Stimulated activated CD4-positive, alpha-beta T cell treated with anti-CD3 and anti-CD28 coated beads, Interleukin-12 subunit alpha, Interleukin-12 subunit beta, amount 100 ng/mL, for 48 hours (primary cell): ENCODE data around the gene DOCK9.
"Not testable (repeated sequence)": the region's sequence is repeated elsewhere in the genome, so short reads cannot be mapped to it uniquely, and the experiment has no call there.

Experiments used
- DNase-seq, 3 donors: peaks; one replicate each; pipeline ENCODE4 v3.0.0-alpha.2; 2020; ENCODE audit warnings: low read depth in 2 of 3, low spot score in 1 of 3

Gene DOCK9

DNA sequence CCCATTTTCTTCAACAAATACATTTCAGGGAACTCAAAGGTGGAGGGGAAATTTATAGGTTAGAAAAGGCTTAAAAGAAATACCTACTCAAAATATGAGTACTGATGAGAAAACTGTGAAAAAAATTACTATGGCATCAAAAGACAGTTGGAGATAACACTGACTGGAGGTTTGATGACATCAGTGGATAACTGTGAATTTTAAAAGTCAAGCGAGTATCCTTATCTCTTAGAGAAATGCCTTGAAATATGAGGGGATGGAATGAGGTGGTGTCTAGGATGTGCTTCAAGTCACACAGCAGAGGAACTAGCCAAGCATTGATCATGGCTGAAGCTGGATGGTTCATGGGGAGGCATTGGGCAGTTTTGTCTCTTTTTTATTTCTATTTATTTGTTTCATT is 198.2 kb downstream of the DOCK9 start:
- no peak for DNase-seq

DNA sequence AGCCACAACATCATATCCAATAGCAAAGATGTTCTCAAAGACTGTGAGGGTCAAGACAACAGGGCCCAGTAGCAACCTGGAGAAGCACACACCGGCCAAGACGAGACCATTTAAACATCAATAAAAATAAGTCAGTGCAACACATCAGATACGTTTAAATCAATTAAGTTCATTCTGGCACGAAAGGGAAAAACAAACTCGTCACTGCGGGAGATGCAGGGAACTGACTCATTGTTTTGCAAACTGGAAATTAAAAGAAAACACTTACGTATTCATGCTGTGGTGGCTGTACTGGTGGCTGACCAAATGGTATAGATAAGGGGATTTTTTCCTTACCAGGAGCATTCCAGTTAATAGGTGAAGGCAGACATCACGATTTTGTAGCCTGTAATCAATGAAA is 199.1 kb downstream of the DOCK9 start:
- no peak for DNase-seq

DNA sequence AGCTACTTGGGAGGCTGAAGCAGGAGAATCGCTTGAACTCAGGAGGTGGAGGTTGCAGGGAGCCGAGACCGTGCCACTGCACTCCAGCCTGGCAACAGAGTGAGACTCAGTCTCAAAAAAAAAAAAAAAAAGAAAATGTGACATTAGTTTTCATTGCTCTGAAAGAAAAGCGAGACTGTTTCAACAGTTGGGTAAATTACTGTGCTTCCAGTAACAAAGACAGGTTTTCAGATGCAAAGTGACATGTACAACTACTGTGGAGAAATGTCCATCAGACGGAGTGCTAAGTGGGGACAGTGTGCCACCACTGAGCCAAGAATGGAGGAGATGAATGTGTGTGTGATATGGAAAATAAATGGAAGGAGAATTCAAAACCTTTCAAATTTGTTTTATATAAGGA is 201.2 kb downstream of the DOCK9 start:
- DNase-seq, result no peak

DNA sequence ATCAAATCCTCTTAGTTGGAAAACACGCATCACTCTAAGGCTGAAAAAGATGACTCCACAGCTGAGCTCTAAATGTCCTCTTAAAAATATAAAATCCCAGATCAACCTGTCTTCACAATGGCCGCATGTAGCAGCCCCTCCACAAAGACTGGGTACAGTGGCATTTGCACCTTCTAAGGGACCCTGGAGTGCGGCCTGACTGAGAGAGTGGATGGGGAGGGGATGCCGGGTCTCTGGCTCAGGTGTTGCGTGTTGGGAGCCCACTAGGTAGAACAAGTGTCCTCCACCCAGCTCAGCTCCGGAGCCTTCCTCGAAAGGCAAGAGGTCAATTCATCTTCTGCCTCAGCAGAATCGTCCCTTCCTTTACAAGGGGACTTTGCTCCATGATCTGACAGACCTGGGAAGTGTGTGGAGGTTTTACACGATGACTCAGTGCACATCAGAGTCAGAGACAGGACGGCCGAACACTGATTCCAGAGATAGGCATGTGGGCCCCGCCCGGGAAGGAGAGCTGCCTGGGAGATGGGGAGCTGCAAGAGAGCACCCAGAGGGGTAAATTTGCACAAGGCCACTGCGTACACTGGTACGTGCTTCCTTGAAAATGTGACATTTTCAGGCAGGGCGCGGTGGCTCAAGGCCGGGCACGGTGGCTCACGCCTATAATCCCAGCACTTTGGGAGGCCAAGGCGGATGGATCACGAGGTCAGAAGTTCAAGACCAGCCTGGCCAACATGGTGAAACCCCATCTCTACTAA is 201.8 kb downstream of the DOCK9 start:
- DNase-seq, result no peak

DNA sequence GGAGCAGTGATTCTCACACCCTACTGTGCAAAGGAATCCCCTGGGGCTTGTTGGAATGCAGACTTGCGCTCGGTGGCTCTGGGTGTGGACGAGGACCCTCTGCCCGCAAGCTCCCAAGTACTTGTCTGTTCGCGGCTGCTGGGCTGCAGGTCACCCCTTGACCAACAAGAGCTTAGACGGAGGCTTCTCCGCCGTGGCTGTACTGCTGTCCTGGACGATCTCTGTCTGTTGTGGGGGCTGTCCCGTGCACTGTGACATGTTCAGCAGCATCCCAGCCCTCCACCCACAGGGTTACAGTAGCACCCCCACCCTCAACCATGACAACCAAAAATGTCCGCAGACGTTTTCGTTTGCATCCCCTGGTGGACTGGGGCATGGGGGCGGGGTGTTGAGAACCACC is 202.5 kb downstream of the DOCK9 start:
- no peak for DNase-seq

DNA sequence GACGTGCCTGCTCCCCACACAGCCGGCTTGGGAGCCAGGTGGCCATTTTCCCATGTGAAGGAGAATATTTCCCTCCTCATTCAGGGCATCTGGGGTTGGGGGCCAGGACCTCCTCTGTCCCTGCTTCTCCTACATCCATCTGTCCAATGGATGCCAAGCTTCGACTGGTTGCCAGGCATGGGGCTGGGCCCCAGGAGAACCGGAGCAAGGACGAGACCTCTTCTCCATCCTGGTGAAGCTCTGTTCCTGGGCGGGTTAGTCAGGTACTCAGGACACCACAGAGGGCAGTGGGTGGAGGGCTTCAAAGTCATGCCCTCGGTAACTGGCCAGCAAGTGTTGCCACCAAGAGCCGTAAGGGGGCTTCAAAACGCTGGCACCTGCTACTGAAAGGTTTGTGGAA is 203.1 kb downstream of the DOCK9 start:
- DNase-seq, result no peak

DNA sequence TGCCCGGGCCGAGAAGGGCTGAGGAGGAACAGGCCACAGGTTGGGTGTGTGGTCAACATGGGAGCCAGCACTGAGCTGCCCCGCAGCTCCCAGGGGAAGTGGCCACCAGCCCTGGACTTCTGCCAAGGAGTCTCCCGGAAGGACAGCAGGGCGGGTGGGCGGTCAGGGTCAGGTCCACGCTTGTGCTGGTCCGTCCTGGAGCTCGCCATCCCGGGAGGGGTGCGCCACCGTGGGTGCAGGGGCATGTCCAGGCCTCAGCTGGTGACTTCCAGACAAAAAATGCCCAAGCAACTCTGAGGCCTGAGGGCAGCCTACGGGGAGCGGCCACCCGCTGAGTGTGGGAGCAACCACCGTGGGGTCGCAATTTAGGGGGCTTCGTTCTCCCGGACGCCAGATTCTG is 203.9 kb downstream of the DOCK9 start:
- DNase-seq, result no peak

DNA sequence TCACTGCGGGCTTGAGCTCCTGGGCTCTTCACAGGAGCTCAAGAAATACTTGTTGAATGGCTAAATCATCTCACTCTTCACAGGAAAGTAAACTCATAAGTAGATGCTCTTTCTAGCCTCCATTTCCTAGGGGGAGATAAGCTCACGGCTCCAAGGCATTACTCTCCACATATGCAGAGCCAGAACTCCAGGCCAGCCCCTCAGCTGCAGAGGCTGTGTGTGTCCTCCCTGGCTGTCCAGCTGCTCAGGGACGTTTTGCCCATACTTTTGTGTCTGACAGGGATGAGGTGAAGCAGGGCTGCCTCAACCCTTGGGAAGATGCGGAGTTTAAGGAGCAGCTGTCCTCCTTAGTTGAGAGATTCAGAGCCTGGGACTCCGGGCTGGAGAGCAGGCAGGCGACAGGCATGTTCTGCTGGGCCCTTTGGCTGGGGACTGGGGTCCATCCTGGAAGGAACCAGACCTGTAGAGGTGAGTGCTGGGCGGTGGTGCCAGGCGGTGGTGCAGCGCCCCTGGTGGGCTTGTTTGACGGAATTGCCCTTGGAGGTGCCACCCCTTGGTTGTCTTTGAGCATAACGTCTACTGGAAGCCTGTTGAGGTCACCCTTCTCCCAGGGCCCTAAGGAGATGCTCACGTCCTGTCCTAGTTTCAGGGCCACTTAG is 204.9 kb downstream of the DOCK9 start:
- DNase-seq, result no peak

DNA sequence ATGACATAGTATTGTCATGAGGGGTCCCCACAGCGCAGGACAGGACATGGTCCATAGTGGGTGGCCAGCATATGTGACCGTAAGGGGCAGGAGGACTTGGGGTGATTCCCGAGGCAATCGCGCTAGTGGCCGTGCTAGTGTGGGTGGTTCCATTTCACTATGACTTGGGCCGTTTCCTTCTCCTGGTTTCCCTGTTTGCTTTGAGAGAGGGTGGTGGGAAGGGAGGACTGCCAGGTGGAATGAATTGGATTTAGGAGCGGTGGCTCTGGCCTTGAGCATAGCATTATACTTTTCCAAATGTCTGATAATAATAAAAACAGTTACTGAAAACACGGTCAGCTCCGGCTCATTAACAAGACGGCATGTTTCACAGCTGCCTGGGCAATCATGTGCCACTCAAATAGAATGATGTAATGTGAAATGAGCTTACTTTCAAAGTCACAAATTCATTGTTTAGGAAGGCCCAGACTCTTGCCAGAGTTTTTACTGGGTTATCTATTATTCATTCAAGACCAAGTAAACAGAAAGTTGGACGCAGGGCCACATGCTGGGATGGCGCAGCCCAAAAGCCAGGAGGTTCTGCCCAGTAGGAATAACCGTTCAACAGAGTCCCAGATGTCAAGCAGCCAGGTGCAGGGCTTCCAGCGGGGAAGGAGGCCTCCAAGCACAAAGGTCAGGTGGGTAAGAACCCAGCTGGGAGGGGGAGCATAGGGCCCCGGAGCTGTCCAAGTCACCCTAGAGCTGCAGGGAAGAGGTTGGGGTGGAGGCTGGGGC is 205.8 kb downstream of the DOCK9 start:
- DNase-seq, result no peak

DNA sequence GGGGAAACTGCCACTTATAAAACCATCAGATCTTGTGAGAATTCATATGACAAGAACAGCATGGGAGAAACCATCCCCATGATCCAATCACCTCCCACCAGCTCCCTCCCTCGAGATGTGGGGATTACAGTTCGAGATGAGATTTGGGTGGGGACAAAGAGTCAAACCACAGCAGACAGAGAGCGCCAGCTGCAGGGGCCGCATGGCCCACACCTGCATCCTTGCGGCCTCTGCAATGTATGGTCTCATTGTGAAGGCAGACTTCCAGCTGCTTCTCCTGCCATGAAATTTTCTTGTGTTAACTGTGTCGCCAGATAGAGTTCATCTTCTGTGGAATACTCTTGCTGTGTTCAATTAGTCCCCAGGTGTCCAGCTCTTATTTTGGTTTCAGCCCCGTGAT is 208.1 kb downstream of the DOCK9 start:
- no peak for DNase-seq

DNA sequence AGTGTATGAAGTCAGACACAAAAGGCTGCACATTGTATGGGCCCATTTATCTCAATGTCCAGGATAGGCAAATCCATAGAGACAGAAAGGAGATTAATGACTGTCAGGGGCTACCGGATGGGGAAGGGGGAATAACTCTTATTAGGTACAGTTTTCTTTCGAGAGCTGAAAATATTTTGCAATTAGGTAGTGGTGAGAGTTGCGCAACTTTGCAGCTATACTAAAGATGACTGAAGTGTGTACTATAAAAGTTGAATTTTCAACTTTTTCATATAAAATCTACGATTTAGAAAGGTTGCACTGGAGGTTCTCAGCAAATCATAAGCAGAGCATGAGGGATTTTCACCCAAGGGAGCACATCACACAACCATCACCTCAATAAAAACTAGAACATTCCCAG is 209.3 kb downstream of the DOCK9 start:
- DNase-seq, result no peak

DNA sequence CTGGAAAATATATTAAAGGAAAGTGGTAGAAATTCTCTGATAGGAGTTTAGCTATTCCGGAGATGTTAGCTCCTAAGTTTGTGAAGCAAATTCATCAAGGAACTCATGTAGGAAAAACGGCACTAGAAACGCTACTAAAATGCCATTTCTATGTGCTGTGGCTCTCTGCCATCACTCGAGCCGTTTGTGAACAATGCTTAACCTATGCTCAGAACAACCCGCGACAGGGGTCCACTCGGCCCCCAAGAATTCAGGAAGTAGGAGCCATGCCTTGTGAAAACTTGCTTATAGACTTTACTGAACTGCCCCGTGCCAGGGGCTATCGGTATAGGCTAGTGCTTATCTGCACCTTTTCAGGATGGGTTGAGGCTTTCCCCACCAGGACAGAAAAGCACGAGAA is 211.2 kb downstream of the DOCK9 start:
- DNase-seq, result no peak

DNA sequence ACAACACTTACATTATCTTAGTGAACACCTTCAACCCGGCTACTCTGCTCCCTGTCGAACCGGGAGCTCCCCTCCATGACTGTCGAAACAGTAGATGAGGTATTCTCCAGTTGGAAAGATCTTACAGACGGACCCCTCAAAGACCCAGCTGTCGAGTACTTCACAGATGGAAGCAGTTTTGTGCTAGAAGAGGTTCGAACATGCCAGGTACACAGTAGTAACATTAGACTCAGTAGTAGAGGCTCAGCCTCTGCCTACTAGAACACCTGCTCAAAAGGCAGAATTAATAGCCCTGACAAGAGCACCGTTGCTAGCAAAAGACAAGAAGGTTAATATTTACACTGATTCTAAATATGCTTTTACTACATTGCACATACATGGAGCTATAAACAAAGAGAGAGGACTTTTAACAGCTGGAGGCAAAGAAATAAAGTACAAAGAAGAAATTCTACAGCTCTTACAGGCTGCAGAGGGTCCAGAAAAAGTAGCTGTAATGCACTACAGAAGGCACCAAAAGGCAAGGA is 211.8 kb downstream of the DOCK9 start:
- no peak for DNase-seq

DNA sequence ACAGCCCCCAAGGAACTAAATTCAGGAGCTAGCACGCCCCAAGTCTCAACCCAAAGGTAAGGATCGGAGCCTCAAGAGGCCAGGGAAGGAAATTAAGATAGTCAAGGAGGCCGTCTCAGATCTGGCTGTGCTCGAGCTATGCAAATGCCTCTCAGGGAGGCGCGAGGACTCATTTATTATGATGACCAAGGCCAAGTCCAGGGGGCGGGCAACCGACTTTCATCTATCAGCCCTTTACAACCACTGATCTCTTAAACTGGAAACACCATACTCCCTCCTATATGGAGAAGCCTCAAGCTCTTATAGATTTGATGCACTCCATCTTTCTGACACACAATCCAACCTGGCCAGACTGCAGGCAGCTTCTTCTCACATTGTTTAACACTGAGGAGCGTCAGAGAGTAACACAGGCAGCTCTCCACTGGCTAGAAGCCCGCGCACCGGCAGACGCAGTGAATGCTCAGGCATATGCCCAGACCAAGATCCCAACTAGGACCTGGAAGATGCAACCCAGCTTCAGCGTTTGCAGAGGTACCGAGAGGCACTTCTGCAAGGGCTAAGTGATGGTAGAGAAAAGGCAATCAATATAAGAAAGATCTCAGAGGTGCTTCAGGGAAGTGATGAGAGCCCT is 215.8 kb downstream of the DOCK9 start:
- DNase-seq, result no peak

DNA sequence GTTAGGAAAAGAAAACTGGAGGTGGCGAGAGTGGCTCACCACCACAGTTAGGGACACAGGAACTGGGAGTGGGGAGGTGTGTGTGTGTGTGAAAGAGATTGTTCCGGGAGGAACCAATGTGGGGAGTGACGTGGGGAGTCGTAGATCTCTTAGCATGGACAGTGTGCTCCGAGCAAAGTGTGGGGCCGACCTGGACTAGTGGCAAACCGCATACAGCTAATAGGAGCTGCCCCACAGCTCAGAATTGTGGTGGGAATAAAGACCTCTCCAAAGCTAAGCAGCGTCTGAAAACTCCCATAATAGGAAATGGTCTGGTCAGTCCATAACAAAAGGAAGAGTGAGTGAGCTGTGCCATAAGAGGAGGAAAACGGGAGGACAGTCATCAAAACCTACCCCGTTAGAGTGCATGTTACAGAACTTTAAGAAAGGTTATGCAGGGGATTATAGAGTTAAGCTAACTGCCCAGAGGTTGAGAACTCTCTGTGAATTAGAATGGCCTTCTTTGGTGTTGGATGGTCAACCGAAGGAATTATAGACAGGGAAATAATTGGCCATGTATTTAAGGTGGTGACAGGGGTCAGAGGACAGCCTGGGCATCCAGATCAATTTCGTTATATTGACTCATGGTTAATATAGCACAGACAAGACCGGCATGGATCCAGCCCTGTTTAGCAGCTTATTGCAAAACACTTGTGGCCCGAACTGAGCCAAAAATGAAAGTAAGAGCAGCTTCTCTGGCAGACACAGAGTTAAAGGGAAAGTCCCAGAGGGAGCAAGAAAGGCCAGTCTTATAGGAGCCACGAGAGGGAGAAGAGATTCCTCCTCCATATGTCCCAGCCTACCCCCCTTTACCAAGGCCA is 216.5 kb downstream of the DOCK9 start:
- no peak for DNase-seq

DNA sequence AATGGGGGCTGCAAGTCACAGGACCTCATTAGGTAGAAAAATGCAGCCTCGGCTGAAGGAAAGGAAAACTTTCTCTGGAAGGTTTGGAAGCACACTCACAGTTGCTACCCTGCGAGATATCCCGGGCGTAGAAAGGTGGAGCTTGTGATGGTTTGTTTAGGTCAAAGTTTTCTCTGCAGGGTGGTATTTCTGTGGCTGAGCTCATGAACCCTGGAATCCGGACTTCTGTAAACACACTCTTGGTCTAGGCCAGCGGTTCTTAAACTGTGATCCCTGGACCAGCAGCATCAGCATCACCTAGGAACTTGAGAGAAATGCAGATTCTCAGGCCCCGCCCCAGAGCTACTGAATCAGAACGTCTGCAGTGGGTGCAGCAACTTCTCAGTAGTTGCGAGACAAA is 222.1 kb downstream of the DOCK9 start:
- no peak for DNase-seq

DNA sequence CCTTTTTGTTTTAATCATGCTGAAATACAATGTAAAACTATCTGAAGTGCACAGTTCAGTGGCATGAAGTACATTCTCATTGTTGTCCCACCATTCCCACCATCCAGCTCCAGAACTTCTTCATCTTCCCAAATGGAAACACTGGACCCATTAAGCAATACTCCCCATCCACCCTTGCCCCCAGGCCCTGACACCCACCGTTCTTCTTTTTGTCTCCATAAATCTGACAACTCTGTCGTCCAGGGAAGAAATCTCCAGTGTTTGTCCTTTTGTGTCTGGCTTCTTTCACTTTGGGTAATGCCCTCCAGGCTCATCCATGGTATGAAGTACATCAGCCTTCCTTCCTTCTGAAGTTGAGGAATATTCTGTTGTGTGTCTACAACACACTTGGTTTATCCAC is 222.7 kb downstream of the DOCK9 start:
- DNase-seq, result no peak

DNA sequence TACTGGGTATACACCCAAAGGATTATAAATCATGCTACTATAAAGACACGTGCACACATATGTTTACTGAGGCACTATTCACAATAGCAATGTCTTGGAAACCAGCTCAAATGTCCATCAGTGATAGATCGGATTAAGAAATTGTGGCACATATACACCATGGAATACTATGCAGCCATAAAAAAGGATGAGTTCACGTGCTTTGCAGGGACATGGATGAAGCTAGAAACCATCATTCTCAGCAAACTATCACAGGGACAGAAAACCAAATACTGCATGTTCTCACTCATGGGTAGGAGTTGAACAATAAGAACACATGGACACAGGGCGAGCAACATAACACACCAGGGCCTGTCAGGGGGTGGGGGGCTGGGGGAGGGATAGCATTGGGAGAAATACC is 223.4 kb downstream of the DOCK9 start:
- DNase-seq, result not testable (repeated sequence)

DNA sequence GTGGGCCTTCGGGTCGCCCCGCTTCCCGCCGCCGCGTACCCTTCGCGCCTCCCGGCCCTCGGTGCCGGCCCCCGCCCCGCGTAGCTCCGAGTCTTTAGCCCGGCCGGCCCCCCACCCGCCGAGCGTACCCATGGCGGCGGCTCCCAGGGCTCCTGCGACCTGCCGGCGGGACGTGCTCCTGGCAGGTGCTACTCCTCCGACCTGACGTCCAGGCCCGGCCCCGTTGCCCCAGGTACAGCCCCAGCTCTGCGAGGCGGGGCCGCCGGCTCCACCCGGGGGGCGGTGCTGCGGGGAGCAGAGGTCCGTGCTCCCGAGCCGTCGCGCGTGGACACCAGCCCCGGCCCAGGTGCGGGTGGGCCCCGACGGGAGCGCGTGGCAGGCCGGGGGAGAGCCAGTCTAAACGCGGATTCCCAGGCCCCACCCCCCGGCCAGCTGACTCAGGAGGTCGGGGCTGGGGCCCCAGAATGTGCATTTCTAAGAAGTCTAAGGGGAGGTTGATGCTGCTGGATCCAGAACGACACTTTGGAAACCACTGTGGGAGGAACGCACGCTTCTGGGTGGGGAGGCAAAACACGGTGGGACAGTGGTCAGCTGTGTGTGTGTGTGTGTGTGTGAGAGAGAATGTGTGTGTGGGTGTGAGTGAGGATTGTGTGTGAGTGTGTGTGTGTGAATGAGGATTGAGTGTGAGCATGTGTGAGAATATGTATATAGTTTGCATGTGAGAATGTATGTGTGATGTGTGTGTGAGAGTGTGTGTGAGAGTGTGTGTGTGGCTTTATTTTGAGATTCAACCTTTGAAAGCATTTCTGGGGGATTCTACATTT is 225.2 kb downstream of the DOCK9 start, which contains the start of gene SLC15A1:
SLC15A1 (minus strand) TSS at position 206 of the 824 bp plus-strand sequence; CDS start at position 132, 74 bp downstream.
- DNase-seq, result no peak
